ENCODE data around the gene TMEM175. TPM values are rescaled to one million over a fixed set of nuclear protein-coding genes. Genes with fewer than 3 reads are reported as not detected.
A peak's percentile ranks its signal among the peaks of the same experiment; 100 is the strongest.

Gene TMEM175
- total and polyA plus RNA-seq, 2 donors from 2014 or later = 26.0 to 31.1 TPM

- peaks cover 0 to under 1% (median 0%) of the 10 kb centered on the region in 3 donors for H3K36me3 ChIP-seq (ENCODE audit: control insufficient read depth in 2 of 3, insufficient read depth in 3 of 3, low read length in 3 of 3)
Observed at GRCh38 chr4:959338-960139, 27.3 kb downstream of the TMEM175 start.

DNA sequence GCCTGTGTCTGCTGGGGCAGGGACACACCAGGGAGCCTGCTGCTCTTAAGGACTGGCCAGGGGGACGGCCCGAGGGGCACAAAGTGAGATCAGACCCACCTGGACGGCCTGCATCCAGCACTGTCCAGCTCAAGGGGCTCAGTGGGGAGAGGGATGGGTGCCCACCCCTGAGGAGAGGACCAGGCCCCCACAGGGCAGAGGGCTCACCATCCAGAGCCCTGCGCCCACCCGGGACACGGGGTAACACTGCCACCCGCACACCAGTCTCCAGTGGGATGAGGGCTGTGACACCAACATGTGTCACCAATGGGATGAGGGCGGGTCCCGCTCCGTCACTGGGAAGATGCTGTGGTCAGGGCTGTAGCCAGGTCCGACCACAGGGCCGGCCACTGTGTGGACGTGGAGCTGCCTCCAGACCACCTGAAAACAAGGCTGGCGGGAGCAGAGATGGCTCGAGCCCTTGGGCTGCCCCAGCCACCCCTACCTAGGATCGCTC lies 27.9 kb downstream of the TMEM175 start:
- FAIRE-seq (no peak), DNase-seq (peak in 2 of 5 donors; percentile 28 to 60)
- no peak overlapping the region for H3K9ac ChIP-seq (ENCODE audit: low read length in 3 of 3)
- H3K4me3 ChIP-seq (ENCODE audit: low read length in 3 of 3) = no peak overlapping the region
- H3K4me1 ChIP-seq (ENCODE audit: control insufficient read depth in 2 of 3, insufficient read depth in 2 of 3, low read depth in 1 of 3, low read length in 3 of 3) = no peaks in the 10 kb centered on the region
- no peak overlapping the region for H3K27ac ChIP-seq (ENCODE audit: low read depth in 2 of 2, low read length in 2 of 2)
- H3K36me3 ChIP-seq (ENCODE audit: control insufficient read depth in 2 of 3, insufficient read depth in 3 of 3, low read length in 3 of 3) = no peaks in the 10 kb centered on the region
- H3K27me3 ChIP-seq (ENCODE audit: control insufficient read depth, insufficient read depth, low read length) = no peaks in the 10 kb centered on the region
- TF ChIP-seq, protein P1, sequence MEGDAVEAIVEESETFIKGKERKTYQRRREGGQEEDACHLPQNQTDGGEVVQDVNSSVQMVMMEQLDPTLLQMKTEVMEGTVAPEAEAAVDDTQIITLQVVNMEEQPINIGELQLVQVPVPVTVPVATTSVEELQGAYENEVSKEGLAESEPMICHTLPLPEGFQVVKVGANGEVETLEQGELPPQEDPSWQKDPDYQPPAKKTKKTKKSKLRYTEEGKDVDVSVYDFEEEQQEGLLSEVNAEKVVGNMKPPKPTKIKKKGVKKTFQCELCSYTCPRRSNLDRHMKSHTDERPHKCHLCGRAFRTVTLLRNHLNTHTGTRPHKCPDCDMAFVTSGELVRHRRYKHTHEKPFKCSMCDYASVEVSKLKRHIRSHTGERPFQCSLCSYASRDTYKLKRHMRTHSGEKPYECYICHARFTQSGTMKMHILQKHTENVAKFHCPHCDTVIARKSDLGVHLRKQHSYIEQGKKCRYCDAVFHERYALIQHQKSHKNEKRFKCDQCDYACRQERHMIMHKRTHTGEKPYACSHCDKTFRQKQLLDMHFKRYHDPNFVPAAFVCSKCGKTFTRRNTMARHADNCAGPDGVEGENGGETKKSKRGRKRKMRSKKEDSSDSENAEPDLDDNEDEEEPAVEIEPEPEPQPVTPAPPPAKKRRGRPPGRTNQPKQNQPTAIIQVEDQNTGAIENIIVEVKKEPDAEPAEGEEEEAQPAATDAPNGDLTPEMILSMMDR (IDR thresholded peaks at IDR 0.05; ENCODE audit: borderline replicate concordance, extremely low read depth, insufficient read depth) = no peak
- intact Hi-C loops (cut with DNase I) = no loop called here
- H3K9me3 ChIP-seq (ENCODE audit: control insufficient read depth in 2 of 3, insufficient read depth in 1 of 3, low read length in 3 of 3) = no peaks in the 10 kb centered on the region

More at GRCh38 chr4:959338-960139, 27.3 kb downstream of the TMEM175 start:
- intact Hi-C loops (cut with DNase I) = no loop called here
- DNase-seq (peak in 2 of 5 donors; percentile 30 to 66), FAIRE-seq (no peak)
- Histone ChIP-seq H3K9me3 (ENCODE audit: control insufficient read depth in 2 of 3, insufficient read depth in 1 of 3, low read length in 3 of 3) (no peaks in the 10 kb centered on the region), H3K9ac (ENCODE audit: low read length in 3 of 3) (no peak overlapping the region), H3K4me1 (ENCODE audit: control insufficient read depth in 2 of 3, insufficient read depth in 2 of 3, low read depth in 1 of 3, low read length in 3 of 3) (no peaks in the 10 kb centered on the region), H3K27ac (ENCODE audit: low read depth in 2 of 2, low read length in 2 of 2) (no peak overlapping the region), H3K4me3 (ENCODE audit: low read length in 3 of 3) (no peak overlapping the region), H3K27me3 (ENCODE audit: control insufficient read depth, insufficient read depth, low read length) (no peaks in the 10 kb centered on the region)
- TF ChIP-seq, protein P1 (IDR thresholded peaks at IDR 0.05; ENCODE audit: borderline replicate concordance, extremely low read depth, insufficient read depth) = no peak

- DNase-seq = peak in 2 of 5 donors; percentile 36 to 73
- Histone ChIP-seq H3K4me3 (ENCODE audit: low read length in 3 of 3) (no peak overlapping the region), H3K4me1 (ENCODE audit: control insufficient read depth in 2 of 3, insufficient read depth in 2 of 3, low read depth in 1 of 3, low read length in 3 of 3) (no peaks in the 10 kb centered on the region), H3K9ac (ENCODE audit: low read length in 3 of 3) (no peak overlapping the region), H3K27ac (ENCODE audit: low read depth in 2 of 2, low read length in 2 of 2) (no peak overlapping the region), H3K9me3 (ENCODE audit: control insufficient read depth in 2 of 3, insufficient read depth in 1 of 3, low read length in 3 of 3) (no peaks in the 10 kb centered on the region), H3K36me3 (ENCODE audit: control insufficient read depth in 2 of 3, insufficient read depth in 3 of 3, low read length in 3 of 3) (no peaks in the 10 kb centered on the region), H3K27me3 (ENCODE audit: control insufficient read depth, insufficient read depth, low read length) (no peaks in the 10 kb centered on the region)
- intact Hi-C loops (cut with DNase I) = no loop called here
- TF ChIP-seq, protein P1 (IDR thresholded peaks at IDR 0.05; ENCODE audit: borderline replicate concordance, extremely low read depth, insufficient read depth) = no peak
- FAIRE-seq = no peak
Observed at GRCh38 chr4:960636-961350, 28.5 kb downstream of the TMEM175 start.

Measured in kidney (tissue), 14 donors.